ENCODE measurements around the gene DLG5.
"Not testable (repeated sequence)": the region's sequence is repeated elsewhere in the genome, so short reads cannot be mapped to it uniquely, and the experiment has no call there.

The DLG5 gene

GRCh38 chr10:77789861-77790260 lies 136.7 kb downstream of the DLG5 start:
- DNase-seq: no peak

DNA sequence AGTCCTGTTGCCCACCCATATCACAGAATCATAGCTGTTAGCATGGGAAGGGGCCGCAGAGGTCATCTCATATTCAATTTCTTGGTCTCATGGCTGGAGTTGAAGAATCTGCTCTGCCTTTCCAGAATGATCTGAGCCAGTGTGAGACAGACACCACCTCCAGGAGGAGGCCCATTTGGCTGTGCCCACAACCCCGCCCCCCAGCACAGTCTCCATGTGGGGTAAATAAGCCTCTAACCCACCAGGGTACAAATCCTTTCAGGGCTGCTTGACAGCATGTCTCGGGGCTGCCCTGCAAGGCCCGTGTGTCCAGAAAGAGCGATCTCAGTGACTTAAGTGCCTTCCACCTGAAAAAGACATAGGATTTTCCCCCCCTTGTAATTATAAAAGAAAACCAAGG lies 137.5 kb downstream of the DLG5 start:
- DNase-seq: no peak

- no peak for DNase-seq
These were observed 138.0 kb downstream of the DLG5 start for GRCh38 chr10:77788496-77789010.

DNA sequence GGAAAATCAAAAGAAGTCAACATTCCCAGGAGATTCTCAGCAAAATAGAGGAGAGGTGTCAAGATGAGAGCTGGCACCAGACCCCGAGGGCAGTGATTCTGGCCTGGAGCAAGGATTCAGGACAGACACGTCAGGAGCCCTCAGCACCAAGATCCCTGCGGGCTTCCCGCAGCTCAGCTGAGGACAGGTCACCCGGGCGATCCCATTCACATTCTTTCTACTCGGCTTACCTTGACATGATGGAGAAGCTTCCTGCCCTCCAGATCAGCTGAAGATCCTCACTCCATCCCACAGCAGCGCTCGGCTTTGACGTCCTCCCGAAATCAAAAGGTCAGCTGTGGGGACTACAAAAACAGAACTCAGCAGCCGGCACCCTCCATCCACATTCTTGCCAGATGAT lies 139.1 kb downstream of the DLG5 start:
- no peak for DNase-seq

DNA sequence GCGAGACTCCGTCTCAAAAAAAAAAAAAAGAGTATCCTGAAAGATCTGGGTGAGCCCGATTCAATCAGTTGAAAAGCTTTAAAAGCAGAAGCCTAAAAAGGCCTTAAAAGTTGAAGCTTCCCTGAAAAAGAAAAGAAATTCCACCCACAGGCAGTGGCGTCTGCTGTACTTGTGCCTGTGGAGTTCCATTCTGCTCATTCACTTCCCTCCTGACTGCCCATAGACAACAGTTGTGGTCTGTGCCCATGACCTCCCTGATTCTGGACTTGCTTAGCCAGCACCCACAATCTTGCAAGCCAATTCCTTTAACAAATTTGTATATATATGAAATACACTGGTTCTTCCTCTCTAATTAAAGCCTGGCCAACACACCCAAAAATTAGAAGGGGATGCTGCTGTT lies 141.7 kb downstream of the DLG5 start:
- peak; percentile 83 for DNase-seq

DNA sequence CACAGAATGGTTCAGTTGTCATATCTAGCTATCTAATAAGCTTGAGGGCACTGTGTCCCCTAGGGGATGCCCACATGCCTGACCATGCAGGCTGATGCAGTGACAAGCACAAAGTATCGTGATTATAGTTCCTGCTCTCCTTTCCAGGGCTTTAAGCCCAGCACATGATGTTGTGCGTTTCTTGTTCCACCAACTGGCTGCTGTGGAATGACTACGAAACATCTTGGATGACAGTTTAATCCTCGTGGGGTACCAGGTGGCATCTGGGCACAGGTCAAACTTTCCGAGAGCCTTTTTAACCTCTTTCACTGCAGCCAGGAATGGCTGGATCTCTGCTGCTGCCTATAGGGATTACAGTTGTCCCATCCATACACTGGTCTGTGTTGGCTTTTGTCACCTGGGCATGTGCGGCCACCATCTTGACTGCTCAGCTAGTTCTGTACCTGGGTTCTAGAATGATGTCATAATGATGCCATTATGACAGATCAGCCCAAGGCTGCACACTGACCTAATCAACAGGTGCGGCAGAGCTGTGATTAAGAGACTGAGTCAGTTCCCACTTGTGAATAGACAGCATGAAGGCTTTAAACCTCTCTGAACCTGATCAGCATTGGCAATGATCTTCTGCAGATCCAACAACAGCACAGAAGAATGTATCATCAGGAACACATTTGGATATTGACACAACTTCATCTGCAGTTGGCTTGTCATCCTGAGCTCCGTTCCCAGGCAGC lies 144.1 kb downstream of the DLG5 start:
- no peak for DNase-seq

DNA sequence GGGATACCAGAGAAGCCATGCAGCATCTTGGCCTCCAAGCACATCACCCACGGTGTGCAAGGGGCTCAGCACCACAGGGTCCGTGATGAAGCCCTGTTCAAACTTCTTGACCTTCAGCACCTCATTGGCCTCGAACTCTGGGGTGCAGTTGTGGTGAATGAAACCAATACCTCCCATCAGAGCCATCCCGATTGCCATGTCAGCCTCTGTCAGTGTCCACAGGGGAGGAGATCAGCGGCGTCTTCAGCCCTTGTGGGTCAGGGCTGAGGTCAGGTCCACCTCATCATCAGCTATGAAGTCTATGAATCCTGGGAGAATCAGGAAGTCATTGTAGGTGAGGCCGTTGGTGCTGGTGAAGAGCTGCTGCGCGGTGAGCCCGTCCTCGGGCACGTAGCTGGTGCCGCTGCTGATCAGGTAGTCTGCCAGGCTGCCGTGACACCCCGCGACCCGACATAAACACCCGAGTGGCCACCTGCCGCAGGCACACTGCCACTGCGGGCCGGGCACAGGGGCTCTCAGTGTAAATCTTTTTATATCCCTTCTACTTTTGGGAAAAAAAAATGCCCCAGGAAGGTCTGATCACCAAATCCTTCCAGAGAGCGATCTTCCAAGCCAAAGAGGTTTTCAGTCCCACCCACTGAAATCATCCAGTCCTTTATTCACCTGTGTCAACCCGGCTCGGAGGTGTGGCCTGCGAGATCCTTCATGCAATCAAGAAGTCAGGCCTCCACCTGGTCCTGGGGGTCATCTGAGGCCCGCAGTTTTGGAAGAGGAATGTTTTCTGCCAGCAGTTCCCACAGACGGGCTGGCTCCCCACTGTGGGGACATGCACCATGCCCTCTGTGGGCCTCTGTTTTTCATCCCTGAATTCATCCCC lies 144.9 kb downstream of the DLG5 start:
- DNase-seq: no peak

GRCh38 chr10:77780180-77780579 lies 146.4 kb downstream of the DLG5 start:
- DNase-seq: no peak

DNA sequence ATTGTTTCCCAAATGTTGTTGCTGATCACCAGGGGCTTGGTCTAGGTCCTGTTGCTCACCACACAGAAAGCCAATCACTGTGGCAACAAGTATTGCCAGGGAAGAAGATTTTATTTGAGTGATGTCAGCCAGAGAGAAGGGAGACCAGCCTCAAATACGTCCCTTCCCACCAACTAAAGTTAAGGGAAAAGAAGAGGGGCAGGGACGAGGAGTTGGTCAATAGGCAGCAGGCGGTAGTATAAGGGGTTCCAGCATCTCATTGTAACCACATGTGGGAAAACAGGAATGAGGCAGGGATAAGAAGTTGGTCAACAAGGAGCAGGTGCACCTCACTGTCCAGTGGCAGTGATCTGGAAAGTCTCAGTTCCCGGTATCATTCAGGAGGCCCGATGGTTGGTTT lies 150.1 kb downstream of the DLG5 start:
- no peak for DNase-seq

DNA sequence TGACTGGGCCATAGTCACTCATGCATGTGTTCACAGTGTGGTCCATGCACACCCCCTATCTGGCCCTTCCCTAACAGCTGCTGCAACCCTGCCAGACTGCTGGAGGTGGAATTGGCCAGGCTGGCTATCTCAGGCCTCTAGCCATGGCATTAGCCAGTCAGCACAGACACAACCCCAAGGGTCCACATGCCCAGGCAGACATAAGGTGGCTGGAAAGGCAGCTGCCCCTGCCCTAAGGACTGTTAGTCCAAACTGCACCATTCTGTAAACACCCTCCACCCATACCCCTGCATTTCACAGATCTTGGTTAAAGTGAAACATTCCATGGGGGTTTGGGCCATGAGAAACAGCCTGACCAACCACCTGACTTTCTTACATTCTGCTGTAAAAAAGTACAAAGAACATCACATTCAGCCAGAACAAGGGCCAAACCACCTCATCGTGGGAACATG lies 151.6 kb downstream of the DLG5 start:
- no peak for DNase-seq

- DNase-seq: no peak
These were observed 152.7 kb downstream of the DLG5 start for GRCh38 chr10:77773631-77774426.

GRCh38 chr10:77772852-77773600 lies 153.5 kb downstream of the DLG5 start:
- not testable (repeated sequence) for DNase-seq

GRCh38 chr10:77771851-77772250 lies 154.7 kb downstream of the DLG5 start:
- no peak for DNase-seq

GRCh38 chr10:77771450-77771849 lies 155.1 kb downstream of the DLG5 start:
- DNase-seq: no peak

DNA sequence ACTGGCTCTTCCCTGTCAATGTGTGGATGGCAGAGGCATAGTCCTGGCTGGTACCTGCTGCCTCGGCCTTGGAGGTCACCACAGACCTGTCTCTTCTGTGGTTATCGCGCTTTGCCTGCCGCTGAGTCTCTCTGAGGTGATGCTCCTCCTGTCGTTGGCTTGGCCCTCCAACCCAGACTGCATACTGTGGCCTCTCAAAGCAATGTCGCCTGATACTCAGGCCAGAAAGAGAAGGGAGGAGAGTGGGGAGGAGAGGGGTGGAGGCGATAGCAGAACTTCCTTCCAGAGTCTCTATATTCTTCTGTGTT lies 155.7 kb downstream of the DLG5 start:
- DNase-seq: no peak

- DNase-seq: no peak
These were observed 156.3 kb downstream of the DLG5 start for GRCh38 chr10:77770081-77770867.

GRCh38 chr10:77768039-77768438 lies 158.5 kb downstream of the DLG5 start:
- DNase-seq: no peak

- DNase-seq: no peak
These were observed 162.8 kb downstream of the DLG5 start for GRCh38 chr10:77763453-77764430.

- DNase-seq: not testable (repeated sequence)
These were observed 168.1 kb downstream of the DLG5 start for GRCh38 chr10:77758406-77758805.

All from HCEC 1CT (cell line).